H1 (cell line): ENCODE measurements around the gene KCTD17. TPM values are rescaled to one million over a fixed set of nuclear protein-coding genes. Genes with fewer than 3 reads are reported as not detected.

Experiments used
- CTCF ChIA-PET: fragments of 300-600 bp; sonication (Branson Sonifier 250); formaldehyde crosslinking; loops from one replicate; lab custom pipeline; 2021; ENCODE audit not compliant: partially characterized antibody; lab: Charles Lee
- POLR2A ChIA-PET: fragments of 300-600 bp; sonication (Branson Sonifier 250); formaldehyde crosslinking; loops from one replicate; lab custom pipeline; 2021; ENCODE audit warnings: inconsistent platforms; ENCODE audit not compliant: partially characterized antibody; lab: Charles Lee
- DNase-seq, 2 experiments: peaks; one replicate each; pipeline versions ENCODE4 v3.0.0 to v3.0.0-alpha.2; 2010 to 2022; ENCODE audit warnings: low spot score in 2 of 2, low read depth in 1 of 2, mixed read lengths in 1 of 2
- FAIRE-seq: peaks from 2 replicates; lab custom pipeline; 2011; peaks lifted over from hg19 to GRCh38; lab: Jason Lieb, UNC
- H2AFZ ChIP-seq: 2 replicates; pipeline ENCODE4 v1.8.1; 2012; ENCODE audit warnings: low read length, inconsistent platforms
- H2AK5ac ChIP-seq: 2 replicates; pipeline ENCODE4 v1.6.1; 2013; ENCODE audit warnings: low read depth, low read length
- H2BK120ac ChIP-seq: replicated peaks from 2 replicates; pipeline ENCODE3; 2013; ENCODE audit warnings: low read depth, low read length, inconsistent platforms
- H2BK12ac ChIP-seq: 2 replicates; pipeline ENCODE4 v1.6.1; 2013; ENCODE audit warnings: low read depth, low read length
- H2BK15ac ChIP-seq: 2 replicates; pipeline ENCODE4 v1.6.1; 2013; ENCODE audit warnings: low read length
- H2BK20ac ChIP-seq: 2 replicates; pipeline ENCODE4 v1.6.1; 2013; ENCODE audit warnings: low read length
- H2BK5ac ChIP-seq: 2 replicates; pipeline ENCODE4 v1.6.1; 2013; ENCODE audit warnings: low read depth, low read length
- H3K14ac ChIP-seq: 2 replicates; pipeline ENCODE4 v1.6.1; 2013; ENCODE audit warnings: inconsistent platforms; ENCODE audit not compliant: insufficient read length
- H3K18ac ChIP-seq: 2 replicates; pipeline ENCODE4 v1.6.1; 2013; ENCODE audit warnings: low read length; ENCODE audit errors: extremely low read depth
- H3K23ac ChIP-seq: 2 replicates; pipeline ENCODE4 v1.6.1; 2013; ENCODE audit warnings: inconsistent platforms; ENCODE audit not compliant: insufficient read length
- H3K23me2 ChIP-seq: 2 replicates; pipeline ENCODE4 v1.6.1; 2013; ENCODE audit warnings: low read depth, low read length
- H3K27ac ChIP-seq: 2 replicates; pipeline ENCODE4 v1.6.1; 2011; ENCODE audit warnings: low read depth, low read length, inconsistent platforms
- H3K27me3 ChIP-seq, 4 experiments: replicated peaks in 1 of 4; 1 replicate in 1 of 4; 2 replicates in 3 of 4; pipeline versions ENCODE4 v1.6.1 to v1.8.1; 2011 to 2013; ENCODE audit warnings: low read length in 3 of 4, mild to moderate bottlenecking in 3 of 4, inconsistent platforms in 2 of 4, mixed read lengths in 2 of 4, moderate library complexity in 1 of 4; ENCODE audit not compliant: control insufficient read depth in 3 of 4, insufficient read depth in 3 of 4; ENCODE audit errors: extremely low read depth in 1 of 4
- H3K36me3 ChIP-seq, 4 experiments: 2 replicates each; pipeline versions ENCODE4 v1.6.1 to v1.8.1; 2011 to 2013; ENCODE audit warnings: mild to moderate bottlenecking in 4 of 4, low read length in 3 of 4, moderate library complexity in 2 of 4, control low read depth in 1 of 4, inconsistent platforms in 1 of 4; ENCODE audit not compliant: insufficient read depth in 4 of 4, control insufficient read depth in 2 of 4
- H3K4ac ChIP-seq: replicated peaks from 2 replicates; pipeline ENCODE3; 2013; ENCODE audit warnings: low read length, low read depth, mixed read lengths, inconsistent platforms; ENCODE audit not compliant: insufficient read length
- H3K4me1 ChIP-seq, 4 experiments: replicated peaks in 1 of 4; 1 replicate in 1 of 4; 2 replicates in 3 of 4; pipeline versions ENCODE4 v1.6.1 to v1.8.1; 2011 to 2013; ENCODE audit warnings: low read length in 3 of 4, inconsistent platforms in 2 of 4, mixed read lengths in 1 of 4; ENCODE audit not compliant: insufficient read depth in 4 of 4, control insufficient read depth in 3 of 4
- H3K4me2 ChIP-seq, 2 experiments: 2 replicates each; pipeline versions ENCODE4 v1.6.1 to v1.8.1; 2011 to 2013; ENCODE audit warnings: low read depth in 2 of 2, low read length in 2 of 2, control low read depth in 1 of 2, inconsistent platforms in 1 of 2, mild to moderate bottlenecking in 1 of 2; ENCODE audit not compliant: insufficient read depth in 1 of 2
- H3K4me3 ChIP-seq, 4 experiments: fragments of 200-600, 300-600 bp in 1 of 4; sonication (generic), shearing (Covaris generic), sonication (Bioruptor Twin) in 1 of 4; 2 replicates each; pipeline versions ENCODE4 v1.5.1 to v1.8.1; 2011 to 2016; ENCODE audit warnings: low read length in 4 of 4, low read depth in 3 of 4, control low read depth in 2 of 4, inconsistent platforms in 2 of 4, mild to moderate bottlenecking in 2 of 4, mixed read lengths in 1 of 4, moderate library complexity in 1 of 4; ENCODE audit not compliant: insufficient read depth in 2 of 4; ENCODE audit errors: extremely low read depth in 1 of 4
- H3K56ac ChIP-seq: replicated peaks from 2 replicates; pipeline ENCODE3; 2013; ENCODE audit warnings: low read depth, mild to moderate bottlenecking, mixed read lengths, low read length, inconsistent platforms; ENCODE audit not compliant: insufficient read length
- H3K79me1 ChIP-seq: 2 replicates; pipeline ENCODE4 v1.6.1; 2013; ENCODE audit warnings: low read depth, low read length, control low read depth
- H3K79me2 ChIP-seq, 2 experiments: 2 replicates each; pipeline versions ENCODE4 v1.6.1 to v1.8.1; 2012 to 2013; ENCODE audit warnings: low read length in 2 of 2, mild to moderate bottlenecking in 2 of 2, inconsistent platforms in 1 of 2; ENCODE audit not compliant: insufficient read depth in 2 of 2, control insufficient read depth in 1 of 2
- H3K9ac ChIP-seq, 4 experiments: replicated peaks in 1 of 4; 1 replicate in 1 of 4; 2 replicates in 3 of 4; pipeline versions ENCODE4 v1.6.1 to v1.8.1; 2011 to 2013; ENCODE audit warnings: low read depth in 3 of 4, low read length in 3 of 4, control low read depth in 2 of 4, mild to moderate bottlenecking in 2 of 4, moderate library complexity in 2 of 4, inconsistent platforms in 1 of 4; ENCODE audit errors: extremely low read depth in 1 of 4
- H3K9me3 ChIP-seq, 2 experiments: 2 replicates each; pipeline versions ENCODE4 v1.6.1 to v1.8.1; 2012 to 2013; ENCODE audit warnings: mild to moderate bottlenecking in 2 of 2, moderate library complexity in 2 of 2, control low read depth in 1 of 2, inconsistent platforms in 1 of 2, low read depth in 1 of 2, low read length in 1 of 2, mixed read lengths in 1 of 2; ENCODE audit not compliant: insufficient read depth in 2 of 2
- H4K20me1 ChIP-seq, 2 experiments: replicated peaks in 1 of 2; 2 replicates each; pipeline versions ENCODE3 to v1.8.1; 2011 to 2013; ENCODE audit warnings: inconsistent platforms in 2 of 2, low read length in 2 of 2, mild to moderate bottlenecking in 1 of 2; ENCODE audit not compliant: insufficient read depth in 2 of 2, control insufficient read depth in 1 of 2
- H4K5ac ChIP-seq: 2 replicates; pipeline ENCODE4 v1.6.1; 2013; ENCODE audit warnings: low read length, low read depth, mixed read lengths, inconsistent platforms; ENCODE audit not compliant: insufficient read length
- H4K8ac ChIP-seq: 2 replicates; pipeline ENCODE4 v1.8.0; 2013; ENCODE audit warnings: mild to moderate bottlenecking, moderate library complexity, low read length, inconsistent platforms; ENCODE audit not compliant: insufficient read depth; ENCODE audit errors: extremely low read depth
- H4K91ac ChIP-seq: replicated peaks from 2 replicates; pipeline ENCODE3; 2013; ENCODE audit warnings: low read length, mixed read lengths, inconsistent platforms; ENCODE audit not compliant: insufficient read length
- CBX5 ChIP-seq: fragments of 300-800, 300-1000 bp; sonication (generic); IDR thresholded peaks from 2 replicates; pipeline ENCODE4 v1.7.1; 2016; ENCODE audit warnings: antibody characterized with exemption, low read length, low read depth
- CTCF ChIP-seq, 3 experiments: IDR thresholded peaks; 1 replicate in 2 of 3; 2 replicates in 1 of 3; pipeline versions ENCODE4 v1.5.1 to v1.6.1; 2011; ENCODE audit warnings: low read length in 3 of 3, mild to moderate bottlenecking in 3 of 3, inconsistent platforms in 2 of 3, low read depth in 1 of 3, moderate library complexity in 1 of 3; ENCODE audit not compliant: insufficient read depth in 1 of 3; ENCODE audit errors: control extremely low read depth in 1 of 3
- EP300 ChIP-seq, 2 experiments: IDR thresholded peaks; 1 replicate in 1 of 2; 2 replicates in 1 of 2; pipeline ENCODE4 v1.6.1; 2011 to 2012; ENCODE audit warnings: low read depth in 2 of 2, low read length in 2 of 2, mild to moderate bottlenecking in 2 of 2, borderline replicate concordance in 1 of 2, inconsistent platforms in 1 of 2, moderate library complexity in 1 of 2
- KDM5A ChIP-seq: fragments of 200-600 bp; IDR thresholded peaks from 2 replicates; pipeline ENCODE4 v1.7.1; 2012; ENCODE audit warnings: mild to moderate bottlenecking, low read length, inconsistent platforms, mixed read lengths
- MAX ChIP-seq: IDR thresholded peaks from 2 replicates; pipeline ENCODE4 v1.6.1; 2012; ENCODE audit warnings: inconsistent platforms
- SAP30 ChIP-seq: fragments of 300-600 bp; sonication (generic); IDR thresholded peaks from 2 replicates; pipeline ENCODE4 v1.7.1; 2012; ENCODE audit warnings: low read length, moderate library complexity, mild to moderate bottlenecking, inconsistent platforms; ENCODE audit not compliant: insufficient read depth, insufficient replicate concordance
- SP1 ChIP-seq: IDR thresholded peaks from 2 replicates; pipeline ENCODE4 v1.6.1; 2011; ENCODE audit warnings: low read depth, low read length
- TAF1 ChIP-seq: IDR thresholded peaks from 2 replicates; pipeline ENCODE4 v1.6.1; 2011; ENCODE audit warnings: mild to moderate bottlenecking, low read depth, low read length
- TBP ChIP-seq: IDR thresholded peaks from 2 replicates; pipeline ENCODE4 v1.6.1; 2011; ENCODE audit warnings: low read depth, low read length, improper control_type of control experiment
- USF2 ChIP-seq: IDR thresholded peaks from 2 replicates; pipeline ENCODE4 v1.6.1; 2011; ENCODE audit warnings: low read length, improper control_type of control experiment
- WGBS, 2 experiments: shearing (Covaris generic) in 1 of 2; methylation state at CpG; one replicate each; pipeline versions ENCODE4 v1.1.6 to v1.1.7; 2013 to 2015; ENCODE audit warnings: low lambda C conversion rate in 2 of 2, mixed read lengths in 2 of 2, inconsistent platforms in 1 of 2, low coverage in 1 of 2, missing lambda C conversion rate in 1 of 2; ENCODE audit not compliant: insufficient replicate concordance in 2 of 2, insufficient coverage in 1 of 2, insufficient read length in 1 of 2; ENCODE audit errors: extremely low coverage in 1 of 2, missing lambda C conversion rate in 1 of 2; 5-methylcytosine and 5-hydroxymethylcytosine counted together
- polyA plus RNA-seq, 7 experiments: library from polyadenylated mRNA; depleted of rRNA in 3 of 7; stranded (reverse) in 5 of 7; unstranded in 2 of 7; fragments of >200 nt in 5 of 7; fragments of 200-250 nt in 2 of 7; gene quantifications; 1 replicate in 5 of 7; 2 replicates in 1 of 7; 4 replicates in 1 of 7; pipeline versions ENCODE4 v1.2.1 to v1.2.3, GENCODE V29; 2011 to 2013; ENCODE audit warnings: missing spikeins in 2 of 7, mixed read lengths in 2 of 7
- total RNA-seq: library from RNA; stranded (reverse); fragmentation: NEBNext Ultra II Directional; extraction: Animal tissue kit (Norgen Biotek cat#: 25700); gene quantifications from 2 replicates; pipeline ENCODE4 v1.2.1, GENCODE V29; 2021

The KCTD17 gene
- total and polyA plus RNA-seq, 2 of the 8 experiments (the other 6 are each of a cell fraction or from before 2014, with no cell fraction given): 39.4 to 44.0 TPM

- Histone ChIP-seq H4K8ac (no peak overlapping the region), H4K5ac (no peak overlapping the region), H3K36me3 (peaks cover 0 to 12% (median 2%) of the 10 kb centered on the region in 4 experiments; a peak in 4 of 8 replicates), H3K56ac (no peak overlapping the region), H3K14ac (no peak overlapping the region), H2BK120ac (no peak overlapping the region), H3K23me2 (no peaks in the 10 kb centered on the region; the same call in 1 of the 2 replicates), H3K9ac (no peak overlapping the region), H3K23ac (no peak overlapping the region), H2AK5ac (no peak overlapping the region), H4K20me1 (peaks cover 0 to 15% of the 10 kb centered on the region in 2 experiments), H3K79me2 (no peaks in the 10 kb centered on the region), H2BK15ac (no peak overlapping the region), H4K91ac (no peak overlapping the region), H3K4me2 (no peak overlapping the region), H3K27me3 (no peaks in the 10 kb centered on the region; a peak in 1 of 7 replicates), H3K4me1 (peaks cover 0 to 11% (median 7%) of the 10 kb centered on the region in 4 experiments; a peak in 5 of 7 replicates), H3K79me1 (no peaks in the 10 kb centered on the region), H3K18ac (no peak overlapping the region), H2BK20ac (no peak overlapping the region), H2AFZ (no peak overlapping the region), H3K9me3 (no peaks in the 10 kb centered on the region), H3K4me3 (no peak overlapping the region), H2BK12ac (no peak overlapping the region), H3K27ac (no peak overlapping the region), H3K4ac (no peak overlapping the region), H2BK5ac (no peak overlapping the region)
- FAIRE-seq (no peak), DNase-seq (no peak)
- POLR2A ChIA-PET: no interaction called here
- 75% methylated on average over 4 of the region's 9 CpGs; no CpG with 5 or more reads in 1 of the 2 experiments for WGBS, 2 experiments
- CTCF ChIA-PET: interaction anchor here (0.8 kb wide), 2 partner anchors 95 to 417 kb away, joined by 3 to 4 read pairs; no protein-coding TSS in a partner anchor
- TF ChIP-seq CBX5 (no peak), USF2 (no peak), TBP (no peak), SP1 (no peak), TAF1 (no peak), KDM5A (no peak), MAX (no peak), SAP30 (no peak), CTCF (IDR thresholded peaks at IDR 0.05; ENCODE audit: control extremely low read depth in 1 of 3, insufficient read depth in 1 of 3, low read depth in 1 of 3, low read length in 3 of 3) (no peak), EP300 (IDR thresholded peaks at IDR 0.05; ENCODE audit: borderline replicate concordance in 1 of 2, low read depth in 2 of 2, low read length in 2 of 2) (no peak)
Observed at GRCh38 chr22:37057226-37057625, 5.7 kb downstream of the KCTD17 start.
